Loucy (cell line): Measurements from ENCODE around the gene APOBEC3A.
"Not testable (repeated sequence)": the region's sequence is repeated elsewhere in the genome, so short reads cannot be mapped to it uniquely, and the experiment has no call there.

Experiments
- H2AFZ ChIP-seq: fragments of 200-600 bp; sonication (generic); 2 replicates; pipeline ENCODE4 v1.6.0; 2016; ENCODE audit warnings: antibody characterized with exemption, mild to moderate bottlenecking, low read length, moderate library complexity
- H3F3A ChIP-seq: fragments of 200-600 bp; 2 replicates; pipeline ENCODE4 v1.6.0; 2016; ENCODE audit warnings: antibody characterized with exemption, low read depth, mild to moderate bottlenecking
- H3K27me3 ChIP-seq: fragments of 200-600 bp; sonication (generic); 2 replicates; pipeline ENCODE4 v1.6.1; 2014; ENCODE audit warnings: low read length, mild to moderate bottlenecking; ENCODE audit not compliant: insufficient read depth, poor library complexity, severe bottlenecking
- H3K36me3 ChIP-seq: fragments of 200-600 bp; sonication (generic); 2 replicates; pipeline ENCODE4 v1.6.1; 2016; ENCODE audit warnings: low read length; ENCODE audit not compliant: insufficient read depth
- H3K4me1 ChIP-seq: fragments of 200-600 bp; sonication (generic); 2 replicates; pipeline ENCODE4 v1.5.1; 2014; ENCODE audit warnings: low read length, mild to moderate bottlenecking; ENCODE audit not compliant: insufficient read depth, poor library complexity, severe bottlenecking
- H3K4me2 ChIP-seq: fragments of 200-600 bp; sonication (generic); 2 replicates; pipeline ENCODE4 v1.6.0; 2014; ENCODE audit warnings: antibody characterized with exemption, low read length, low read depth, mild to moderate bottlenecking; ENCODE audit not compliant: poor library complexity, severe bottlenecking
- H3K4me3 ChIP-seq: fragments of 200-600 bp; sonication (generic); 2 replicates; pipeline ENCODE4 v1.5.1; 2014; ENCODE audit warnings: low read length, mild to moderate bottlenecking, mixed read lengths; ENCODE audit not compliant: poor library complexity, severe bottlenecking
- H3K79me2 ChIP-seq: fragments of 200-600 bp; sonication (generic); 2 replicates; pipeline ENCODE4 v1.6.1; 2014; ENCODE audit warnings: low read length; ENCODE audit not compliant: insufficient read depth
- H3K9ac ChIP-seq: fragments of 200-600 bp; sonication (generic); 2 replicates; pipeline ENCODE4 v1.6.0; 2014; ENCODE audit warnings: mild to moderate bottlenecking, low read depth, low read length, moderate library complexity; ENCODE audit not compliant: poor library complexity, severe bottlenecking
- H3K9me2 ChIP-seq: fragments of 200-600 bp; sonication (generic); replicated peaks from 2 replicates; pipeline ENCODE4 v1.6.1; 2016; ENCODE audit warnings: low read depth, low read length, mixed read lengths
- H3K9me3 ChIP-seq: fragments of 200-600 bp; sonication (generic); 2 replicates; pipeline ENCODE4 v1.6.1; 2014; ENCODE audit warnings: mild to moderate bottlenecking, antibody characterized with exemption, low read length, low read depth; ENCODE audit not compliant: insufficient read depth
- H4K20me1 ChIP-seq: fragments of 200-600 bp; sonication (generic); 2 replicates; pipeline ENCODE4 v1.6.0; 2014; ENCODE audit warnings: antibody characterized with exemption, low read length, mild to moderate bottlenecking; ENCODE audit not compliant: insufficient read depth, poor library complexity, severe bottlenecking
- CTCF ChIP-seq: fragments of 200-600 bp; sonication (generic); conservative IDR thresholded peaks from 2 replicates; pipeline ENCODE4 v1.5.1; 2014; ENCODE audit warnings: mild to moderate bottlenecking, antibody characterized with exemption, low read length
- EZH2phosphoT487 ChIP-seq: fragments of 200-600 bp; IDR thresholded peaks from 2 replicates; pipeline ENCODE4 v1.6.1; 2018; ENCODE audit warnings: antibody characterized with exemption, mild to moderate bottlenecking, moderate library complexity, borderline replicate concordance

APOBEC3A gene

GRCh38 chr22:38974826-38975175, 17.4 kb downstream of the APOBEC3A start:
- H3K9ac ChIP-seq, result no peak overlapping the region
- no peaks in the 10 kb centered on the region for H3F3A ChIP-seq
- TF ChIP-seq CTCF (no peak), EZH2phosphoT487 (no peak)
- H3K4me2 ChIP-seq, result no peak overlapping the region
- no peak overlapping the region for H3K4me3 ChIP-seq
- no peaks in the 10 kb centered on the region for H4K20me1 ChIP-seq
- H3K9me3 ChIP-seq, result no peaks in the 10 kb centered on the region
- no peaks in the 10 kb centered on the region for H3K79me2 ChIP-seq
- H3K4me1 ChIP-seq, result no peaks in the 10 kb centered on the region
- H3K36me3 ChIP-seq, result no peaks in the 10 kb centered on the region
- no peaks in the 10 kb centered on the region for H3K9me2 ChIP-seq
- no peaks in the 10 kb centered on the region for H3K27me3 ChIP-seq
- H2AFZ ChIP-seq, result no peak overlapping the region

- H3K36me3 ChIP-seq, H3K4me1 ChIP-seq, H3K27me3 ChIP-seq, H2AFZ ChIP-seq, H3K79me2 ChIP-seq, H3K9me2 ChIP-seq, H3K4me2 ChIP-seq, H3F3A ChIP-seq, H4K20me1 ChIP-seq, H3K4me3 ChIP-seq, H3K9me3 ChIP-seq, H3K9ac ChIP-seq: not testable (repeated sequence)
These were observed 19.9 kb downstream of the APOBEC3A start for GRCh38 chr22:38977289-38977688.

- not testable (repeated sequence) for H3K4me3 ChIP-seq, H2AFZ ChIP-seq
These were observed 23.2 kb downstream of the APOBEC3A start for GRCh38 chr22:38980587-38980986.

GRCh38 chr22:38981005-38981991, 23.9 kb downstream of the APOBEC3A start:
- H2AFZ ChIP-seq, result peak overlapping the region; percentile 66

More at GRCh38 chr22:38980587-38980986, 23.2 kb downstream of the APOBEC3A start:
- Histone ChIP-seq H3K4me1 (peaks cover 16% of the 10 kb centered on the region), H3K79me2 (peaks cover 20% of the 10 kb centered on the region)
- H4K20me1 ChIP-seq, H3K4me2 ChIP-seq, H3K9ac ChIP-seq, H3F3A ChIP-seq, H3K36me3 ChIP-seq, H3K9me2 ChIP-seq, H3K27me3 ChIP-seq, H3K9me3 ChIP-seq: not testable (repeated sequence)

More at GRCh38 chr22:38981005-38981991, 23.9 kb downstream of the APOBEC3A start:
- Histone ChIP-seq H3F3A (no peaks in the 10 kb centered on the region), H3K9me2 (no peaks in the 10 kb centered on the region), H3K4me2 (peak overlapping the region; percentile 88), H3K4me1 (peaks cover 16% of the 10 kb centered on the region), H4K20me1 (no peaks in the 10 kb centered on the region), H3K9ac (peak overlapping the region; percentile 94), H3K27me3 (no peaks in the 10 kb centered on the region), H3K4me3 (peak overlapping the region; percentile 83), H3K9me3 (peaks cover 5% of the 10 kb centered on the region; the same call in 1 of the 2 replicates), H3K36me3 (no peaks in the 10 kb centered on the region), H3K79me2 (peaks cover 20% of the 10 kb centered on the region)
- TF ChIP-seq CTCF, result peak; percentile 54
- no peak for TF ChIP-seq EZH2phosphoT487
